GM12801 (cell line): ENCODE measurements around the gene PHF24.

Source experiments
- TF ChIP-seq, protein P1 (sequence below): IDR thresholded peaks from one replicate; pipeline ENCODE4 v1.5.1; 2011; ENCODE audit warnings: control low read depth; ENCODE audit not compliant: insufficient read length; ENCODE audit errors: extremely low read depth

The PHF24 gene

DNA sequence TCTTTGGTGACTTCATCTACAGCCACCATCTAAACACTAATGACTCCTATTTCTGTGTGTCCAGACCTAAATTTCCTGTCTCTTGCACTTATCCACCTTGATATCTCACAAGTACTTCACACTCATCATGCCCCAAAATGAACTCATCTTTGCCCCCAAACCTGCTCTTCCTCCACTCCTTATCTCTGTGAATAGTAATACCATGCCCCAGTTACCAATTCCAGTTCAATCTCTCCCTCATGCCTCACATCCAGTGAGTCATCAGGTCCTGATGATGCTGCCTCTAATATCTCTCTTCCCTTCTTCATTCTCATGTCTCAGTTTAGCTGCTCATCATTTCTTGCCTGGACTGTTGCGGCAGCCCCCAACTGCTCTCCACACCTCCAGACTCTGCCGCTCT lies 16.6 kb downstream of the PHF24 start:
- TF ChIP-seq, protein P1, sequence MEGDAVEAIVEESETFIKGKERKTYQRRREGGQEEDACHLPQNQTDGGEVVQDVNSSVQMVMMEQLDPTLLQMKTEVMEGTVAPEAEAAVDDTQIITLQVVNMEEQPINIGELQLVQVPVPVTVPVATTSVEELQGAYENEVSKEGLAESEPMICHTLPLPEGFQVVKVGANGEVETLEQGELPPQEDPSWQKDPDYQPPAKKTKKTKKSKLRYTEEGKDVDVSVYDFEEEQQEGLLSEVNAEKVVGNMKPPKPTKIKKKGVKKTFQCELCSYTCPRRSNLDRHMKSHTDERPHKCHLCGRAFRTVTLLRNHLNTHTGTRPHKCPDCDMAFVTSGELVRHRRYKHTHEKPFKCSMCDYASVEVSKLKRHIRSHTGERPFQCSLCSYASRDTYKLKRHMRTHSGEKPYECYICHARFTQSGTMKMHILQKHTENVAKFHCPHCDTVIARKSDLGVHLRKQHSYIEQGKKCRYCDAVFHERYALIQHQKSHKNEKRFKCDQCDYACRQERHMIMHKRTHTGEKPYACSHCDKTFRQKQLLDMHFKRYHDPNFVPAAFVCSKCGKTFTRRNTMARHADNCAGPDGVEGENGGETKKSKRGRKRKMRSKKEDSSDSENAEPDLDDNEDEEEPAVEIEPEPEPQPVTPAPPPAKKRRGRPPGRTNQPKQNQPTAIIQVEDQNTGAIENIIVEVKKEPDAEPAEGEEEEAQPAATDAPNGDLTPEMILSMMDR: no peak

- TF ChIP-seq, protein P1: no peak
Measured at GRCh38 chr9:34976441-34976840, 18.4 kb downstream of the PHF24 start.

- TF ChIP-seq, protein P1: no peak
Measured at GRCh38 chr9:34976992-34977391, 18.9 kb downstream of the PHF24 start.

DNA sequence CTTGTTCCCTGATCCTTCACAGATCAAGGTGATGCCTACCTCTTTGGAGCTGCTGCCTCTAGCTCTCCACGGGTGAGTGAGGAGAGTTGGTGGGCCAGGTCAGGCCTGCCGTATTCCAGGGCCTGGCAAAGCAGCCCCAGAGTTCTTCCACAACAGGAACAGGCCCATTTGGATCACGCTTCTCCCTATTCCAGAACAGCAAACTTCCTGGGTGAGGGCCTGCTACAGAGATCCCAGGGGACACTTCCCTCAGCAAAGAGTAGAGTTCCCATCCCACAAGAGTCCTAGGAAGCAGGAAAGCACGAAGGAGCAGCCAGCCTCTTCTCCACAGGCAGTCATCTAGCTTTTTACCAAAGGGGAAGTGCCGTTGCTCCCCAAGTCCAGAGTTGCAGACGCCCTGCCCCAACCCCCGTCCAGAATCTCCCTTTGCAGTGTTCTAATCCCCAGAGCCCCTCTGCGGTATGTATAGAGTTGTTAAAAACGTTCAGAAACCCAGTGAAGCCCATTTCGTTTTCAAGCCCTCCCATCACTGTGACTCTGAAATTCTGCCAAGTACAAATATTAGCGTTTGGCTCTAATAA lies 22.2 kb downstream of the PHF24 start:
- TF ChIP-seq, protein P1: no peak

GRCh38 chr9:34982361-34982760 lies 24.3 kb downstream of the PHF24 start:
- TF ChIP-seq, protein P1: no peak

DNA sequence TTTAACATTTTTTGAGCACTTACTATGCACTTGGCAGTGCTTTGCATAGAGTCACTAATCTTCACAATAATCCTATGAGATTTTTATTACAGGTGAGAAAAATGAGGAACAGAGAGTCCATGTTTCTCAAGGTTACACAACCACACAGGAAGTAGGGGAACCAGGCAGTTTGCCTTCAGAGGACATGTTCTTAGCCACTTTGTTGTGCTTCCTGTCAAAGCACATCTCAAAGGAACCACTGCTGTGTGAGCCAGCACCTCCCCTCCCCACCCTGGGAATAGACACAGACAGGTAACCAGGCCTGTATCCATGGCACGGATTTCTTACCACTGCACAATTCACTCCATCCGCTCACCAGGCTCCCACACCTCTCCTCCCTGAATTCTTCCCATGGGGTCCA lies 25.1 kb downstream of the PHF24 start:
- TF ChIP-seq, protein P1: no peak

- TF ChIP-seq, protein P1: no peak
Measured at GRCh38 chr9:34984049-34984448, 26.0 kb downstream of the PHF24 start.

GRCh38 chr9:34985311-34985899 lies 27.3 kb downstream of the PHF24 start:
- TF ChIP-seq, protein P1: no peak
